Uterus (tissue), 4 donors: ENCODE measurements around the gene PRKRA. TPM values are rescaled to one million over a fixed set of nuclear protein-coding genes. Genes with fewer than 3 reads are reported as not detected.

Experiments used
- DNase-seq, 2 donors: peaks; one replicate each; pipeline ENCODE4 v3.0.0-alpha.2; 2019 to 2020
- H3K27ac ChIP-seq, 2 donors: fragments of 200-600 bp; sonication (generic); 1 replicate in 1 of 2; 2 replicates in 1 of 2; pipeline ENCODE4 v1.5.1; 2016 to 2018
- H3K27me3 ChIP-seq, 2 donors: fragments of 200-600 bp; sonication (generic); one replicate each; pipeline ENCODE4 v1.5.1; 2018 to 2019; ENCODE audit warnings: control low read depth in 1 of 2
- H3K36me3 ChIP-seq, 2 donors: fragments of 200-600 bp; sonication (generic); one replicate each; pipeline ENCODE4 v1.5.1; 2019; ENCODE audit warnings: control low read depth in 1 of 2
- H3K4me1 ChIP-seq, 2 donors: fragments of 200-600 bp; sonication (generic); one replicate each; pipeline ENCODE4 v1.5.1; 2018 to 2019; ENCODE audit warnings: control low read depth in 1 of 2
- H3K4me3 ChIP-seq, 2 donors: fragments of 200-600 bp; sonication (generic); 1 replicate in 1 of 2; 2 replicates in 1 of 2; pipeline ENCODE4 v1.5.1; 2018 to 2019; ENCODE audit warnings: mild to moderate bottlenecking in 1 of 2
- H3K9me3 ChIP-seq, 2 donors: fragments of 200-600 bp; sonication (generic); one replicate each; pipeline ENCODE4 v1.5.1; 2019; ENCODE audit warnings: control low read depth in 1 of 2
- CTCF ChIP-seq, 4 experiments: fragments of 200-600 bp in 2 of 4; fragments of 450-650 bp in 2 of 4; sonication (generic) in 2 of 4; IDR thresholded peaks; one replicate each; pipeline ENCODE4 v1.5.1; 2016 to 2019; ENCODE audit warnings: antibody characterized with exemption in 4 of 4, mild to moderate bottlenecking in 2 of 4, moderate library complexity in 1 of 4
- POLR2A ChIP-seq, 2 donors: fragments of 450-650 bp; IDR thresholded peaks; one replicate each; pipeline ENCODE4 v1.6.1; 2016; ENCODE audit warnings: antibody characterized with exemption in 2 of 2, mild to moderate bottlenecking in 1 of 2, moderate library complexity in 1 of 2
- intact Hi-C: fragments of 100-400 bp; cut with DNase I; formaldehyde crosslinking; loops from one replicate; pipeline ENCODE4 v1.15.1; 2023; ENCODE audit warnings: low total_unique reads
- total RNA-seq, 4 donors: library from RNA; depleted of rRNA in 3 of 4; stranded (reverse); fragments of >200 nt in 3 of 4; gene quantifications; one replicate each; pipeline versions ENCODE4 v1.1.0 to v1.2.4, GENCODE V29; 2014 to 2023
- donor health status: DM: yes; HTN: yes; CAD: no.

The PRKRA gene
- total RNA-seq, 4 donors from 2014 or later: 42.1 to 132 (median 68.8) TPM

GRCh38 chr2:178457390-178457886, 6.5 kb upstream of the PRKRA start:
- H3K4me1 ChIP-seq: no peaks in the 10 kb centered on the region
- H3K9me3 ChIP-seq: no peaks in the 10 kb centered on the region
- no peak overlapping the region for H3K4me3 ChIP-seq
- TF ChIP-seq POLR2A (IDR thresholded peaks at IDR 0.05) (no peak), CTCF (IDR thresholded peaks at IDR 0.05) (no peak)
- H3K27me3 ChIP-seq: no peaks in the 10 kb centered on the region
- no peak for DNase-seq
- no peaks in the 10 kb centered on the region for H3K36me3 ChIP-seq
- no peak overlapping the region for H3K27ac ChIP-seq
- intact Hi-C loops: no loop called here

GRCh38 chr2:178455947-178456346, 5.0 kb upstream of the PRKRA start:
- no peaks in the 10 kb centered on the region for H3K4me1 ChIP-seq
- DNase-seq: no peak
- TF ChIP-seq POLR2A (IDR thresholded peaks at IDR 0.05): no peak
- intact Hi-C loops: no loop called here
- no peaks in the 10 kb centered on the region for H3K36me3 ChIP-seq
- H3K9me3 ChIP-seq: no peaks in the 10 kb centered on the region
- no peaks in the 10 kb centered on the region for H3K27me3 ChIP-seq
- H3K27ac ChIP-seq: no peak overlapping the region
- H3K4me3 ChIP-seq: no peak overlapping the region

GRCh38 chr2:178452870-178453269, 1.9 kb upstream of the PRKRA start:
- intact Hi-C loops: no loop called here
- H3K9me3 ChIP-seq: no peaks in the 10 kb centered on the region
- H3K4me3 ChIP-seq: no peak overlapping the region
- TF ChIP-seq CTCF (IDR thresholded peaks at IDR 0.05): no peak
- TF ChIP-seq POLR2A (IDR thresholded peaks at IDR 0.05): no peak
- H3K27me3 ChIP-seq: no peaks in the 10 kb centered on the region
- H3K4me1 ChIP-seq: no peaks in the 10 kb centered on the region
- no peaks in the 10 kb centered on the region for H3K36me3 ChIP-seq
- H3K27ac ChIP-seq: no peak overlapping the region
- no peak for DNase-seq

- H3K27ac ChIP-seq: peak overlapping the region; percentile 97 to 98
These were observed 1.4 kb upstream of the PRKRA start for GRCh38 chr2:178452334-178452733.

GRCh38 chr2:178450524-178450773, 526 bp downstream of the PRKRA start:
- Histone ChIP-seq H3K27ac (peak overlapping the region; percentile 97 to 98), H3K36me3 (no peaks in the 10 kb centered on the region), H3K4me1 (no peaks in the 10 kb centered on the region), H3K9me3 (no peaks in the 10 kb centered on the region), H3K27me3 (no peaks in the 10 kb centered on the region), H3K4me3 (peak overlapping the region; percentile 66 to 85)
- DNase-seq: no peak
- intact Hi-C loops: loop anchor here (2.0 kb wide), 1 partner anchor 30 kb away; the partner anchor contains the start of gene PLEKHA3
- TF ChIP-seq CTCF (IDR thresholded peaks at IDR 0.05) (no peak), POLR2A (IDR thresholded peaks at IDR 0.05) (no peak)

More at GRCh38 chr2:178452334-178452733, 1.4 kb upstream of the PRKRA start:
- DNase-seq: no peak
- no peak overlapping the region for H3K4me3 ChIP-seq
- H3K4me1 ChIP-seq: no peaks in the 10 kb centered on the region
- no peaks in the 10 kb centered on the region for H3K27me3 ChIP-seq
- TF ChIP-seq POLR2A (IDR thresholded peaks at IDR 0.05) (no peak), CTCF (IDR thresholded peaks at IDR 0.05) (no peak)
- no peaks in the 10 kb centered on the region for H3K36me3 ChIP-seq
- intact Hi-C loops: no loop called here
- H3K9me3 ChIP-seq: no peaks in the 10 kb centered on the region
